ENCODE results near the gene SLC15A4.

DNA sequence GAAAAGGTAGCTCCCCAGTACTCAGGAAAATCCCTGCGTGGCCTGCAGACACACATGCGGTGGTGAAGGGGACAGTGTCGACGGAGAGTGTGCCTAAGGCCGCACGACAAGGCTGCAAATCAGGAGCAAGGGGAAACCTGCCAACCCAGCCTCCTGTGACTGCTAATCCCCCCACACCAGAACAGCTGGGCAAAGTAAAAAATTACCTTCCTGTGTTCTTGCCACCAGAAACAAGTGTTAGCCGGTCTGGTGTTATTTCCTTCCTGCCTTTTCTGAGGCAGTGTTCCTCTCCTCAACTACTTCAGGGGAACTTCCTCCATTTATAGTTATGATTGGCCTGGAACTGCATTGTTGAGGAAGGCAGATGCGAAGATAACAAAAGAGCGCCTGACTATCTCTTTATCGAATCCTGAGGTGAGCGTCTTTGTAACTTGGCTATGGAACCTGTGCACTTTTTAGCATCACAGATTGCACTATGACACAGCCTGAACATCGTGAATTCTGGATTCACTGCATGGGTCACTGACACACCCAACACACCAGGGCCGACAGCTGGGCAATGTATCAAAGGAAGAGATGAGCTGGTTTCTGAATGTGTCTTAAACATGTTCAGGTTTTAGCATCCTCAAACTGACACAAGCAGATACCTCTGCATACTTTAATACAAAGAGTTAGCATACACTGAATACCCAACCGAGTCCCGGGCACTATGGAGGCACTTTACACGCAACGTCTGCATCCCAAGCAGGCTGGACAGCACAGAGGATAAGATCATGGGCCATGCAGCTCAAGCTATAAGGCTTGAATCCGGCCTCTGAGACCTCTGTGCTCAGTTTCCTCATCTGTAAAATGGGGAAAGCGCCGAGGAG lies 28.9 kb downstream of the SLC15A4 start:
- TF ChIP-seq, protein P1, sequence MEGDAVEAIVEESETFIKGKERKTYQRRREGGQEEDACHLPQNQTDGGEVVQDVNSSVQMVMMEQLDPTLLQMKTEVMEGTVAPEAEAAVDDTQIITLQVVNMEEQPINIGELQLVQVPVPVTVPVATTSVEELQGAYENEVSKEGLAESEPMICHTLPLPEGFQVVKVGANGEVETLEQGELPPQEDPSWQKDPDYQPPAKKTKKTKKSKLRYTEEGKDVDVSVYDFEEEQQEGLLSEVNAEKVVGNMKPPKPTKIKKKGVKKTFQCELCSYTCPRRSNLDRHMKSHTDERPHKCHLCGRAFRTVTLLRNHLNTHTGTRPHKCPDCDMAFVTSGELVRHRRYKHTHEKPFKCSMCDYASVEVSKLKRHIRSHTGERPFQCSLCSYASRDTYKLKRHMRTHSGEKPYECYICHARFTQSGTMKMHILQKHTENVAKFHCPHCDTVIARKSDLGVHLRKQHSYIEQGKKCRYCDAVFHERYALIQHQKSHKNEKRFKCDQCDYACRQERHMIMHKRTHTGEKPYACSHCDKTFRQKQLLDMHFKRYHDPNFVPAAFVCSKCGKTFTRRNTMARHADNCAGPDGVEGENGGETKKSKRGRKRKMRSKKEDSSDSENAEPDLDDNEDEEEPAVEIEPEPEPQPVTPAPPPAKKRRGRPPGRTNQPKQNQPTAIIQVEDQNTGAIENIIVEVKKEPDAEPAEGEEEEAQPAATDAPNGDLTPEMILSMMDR (IDR thresholded peaks at IDR 0.05; ENCODE audit: low read length): no peak
- no peak for TF ChIP-seq EZH2 (optimal IDR thresholded peaks at IDR 0.05; ENCODE audit: low read depth, low read length)
